Measurements from ENCODE around the gene HMGB3.
A peak's percentile ranks its signal among the peaks of the same experiment; 100 is the strongest.

HMGB3 gene

DNA sequence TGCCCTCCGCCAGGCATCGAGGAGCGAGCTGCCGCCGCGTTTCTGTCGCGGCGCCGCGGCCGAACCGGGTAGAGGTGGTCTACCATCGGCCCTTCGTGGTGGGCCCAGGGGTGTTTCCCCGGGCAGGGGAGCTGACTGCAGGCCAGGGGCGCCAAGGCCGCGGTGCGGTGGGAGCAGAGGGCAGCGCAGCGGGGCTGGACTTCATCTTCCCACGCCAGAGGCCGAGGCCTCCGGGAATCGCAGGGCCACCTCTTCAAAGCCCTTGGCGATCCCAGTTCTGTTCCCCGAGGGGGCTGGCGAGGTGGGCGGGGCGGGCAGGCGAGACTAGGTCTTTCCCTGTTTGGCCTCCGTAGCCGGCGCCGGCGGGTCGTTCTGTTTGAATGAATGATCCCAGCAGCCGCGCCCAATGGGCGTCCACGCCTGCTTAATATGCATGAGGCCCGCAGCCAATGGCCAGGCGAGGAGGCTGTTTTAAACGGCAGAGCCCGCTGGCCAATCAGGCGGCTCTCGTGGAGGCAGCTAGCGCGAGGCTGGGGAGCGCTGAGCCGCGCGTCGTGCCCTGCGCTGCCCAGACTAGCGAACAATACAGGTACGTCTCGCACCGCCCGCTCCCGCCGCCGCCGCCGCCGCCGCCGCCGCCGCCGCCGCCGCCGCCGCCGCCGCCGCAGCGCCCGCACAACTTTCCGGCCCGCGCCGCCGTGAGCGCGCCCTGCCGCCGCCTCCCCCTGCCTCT lies at the start of gene HMGB3:
Gene HMGB3 (plus strand): TSS at position 548 of the 733 bp plus-strand sequence. CDS start 2,265 bp downstream, outside the sequence.
- H3K4me3 ChIP-seq (ENCODE audit: low read length), result peak within 1 kb of the TSS; percentile 56
- peak; percentile 94 for DNase-seq (ENCODE audit: low read depth)
- TF ChIP-seq, protein P1, sequence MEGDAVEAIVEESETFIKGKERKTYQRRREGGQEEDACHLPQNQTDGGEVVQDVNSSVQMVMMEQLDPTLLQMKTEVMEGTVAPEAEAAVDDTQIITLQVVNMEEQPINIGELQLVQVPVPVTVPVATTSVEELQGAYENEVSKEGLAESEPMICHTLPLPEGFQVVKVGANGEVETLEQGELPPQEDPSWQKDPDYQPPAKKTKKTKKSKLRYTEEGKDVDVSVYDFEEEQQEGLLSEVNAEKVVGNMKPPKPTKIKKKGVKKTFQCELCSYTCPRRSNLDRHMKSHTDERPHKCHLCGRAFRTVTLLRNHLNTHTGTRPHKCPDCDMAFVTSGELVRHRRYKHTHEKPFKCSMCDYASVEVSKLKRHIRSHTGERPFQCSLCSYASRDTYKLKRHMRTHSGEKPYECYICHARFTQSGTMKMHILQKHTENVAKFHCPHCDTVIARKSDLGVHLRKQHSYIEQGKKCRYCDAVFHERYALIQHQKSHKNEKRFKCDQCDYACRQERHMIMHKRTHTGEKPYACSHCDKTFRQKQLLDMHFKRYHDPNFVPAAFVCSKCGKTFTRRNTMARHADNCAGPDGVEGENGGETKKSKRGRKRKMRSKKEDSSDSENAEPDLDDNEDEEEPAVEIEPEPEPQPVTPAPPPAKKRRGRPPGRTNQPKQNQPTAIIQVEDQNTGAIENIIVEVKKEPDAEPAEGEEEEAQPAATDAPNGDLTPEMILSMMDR (IDR thresholded peaks at IDR 0.05; ENCODE audit: insufficient read depth, low read depth, low read length, missing control alignments), result no peak

DNA sequence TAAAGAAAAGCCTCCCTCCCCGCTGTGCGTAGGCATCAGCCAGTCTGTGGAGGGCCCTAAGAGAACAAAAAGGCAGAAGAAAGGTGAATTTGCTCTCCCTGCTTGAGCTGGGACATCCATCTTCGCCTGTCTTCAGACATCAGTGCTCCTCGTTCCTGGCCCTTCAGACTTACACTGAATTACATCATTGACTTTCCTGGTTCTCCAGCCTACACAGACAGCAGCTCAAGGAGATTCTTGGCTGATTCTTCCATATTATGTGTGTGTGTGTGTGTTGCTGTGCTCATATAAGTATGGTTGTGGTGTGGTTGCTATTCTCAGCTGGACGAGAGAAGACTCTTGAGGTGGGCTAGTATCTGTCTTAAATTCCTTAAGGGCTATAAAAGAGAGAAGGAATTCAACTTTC lies 49.2 kb upstream of the HMGB3 start:
- no peak overlapping the region for H3K4me3 ChIP-seq (ENCODE audit: low read length)
- TF ChIP-seq, protein P1 (IDR thresholded peaks at IDR 0.05; ENCODE audit: insufficient read depth, low read depth, low read length, missing control alignments), result no peak
- no peak for DNase-seq (ENCODE audit: low read depth)

DNA sequence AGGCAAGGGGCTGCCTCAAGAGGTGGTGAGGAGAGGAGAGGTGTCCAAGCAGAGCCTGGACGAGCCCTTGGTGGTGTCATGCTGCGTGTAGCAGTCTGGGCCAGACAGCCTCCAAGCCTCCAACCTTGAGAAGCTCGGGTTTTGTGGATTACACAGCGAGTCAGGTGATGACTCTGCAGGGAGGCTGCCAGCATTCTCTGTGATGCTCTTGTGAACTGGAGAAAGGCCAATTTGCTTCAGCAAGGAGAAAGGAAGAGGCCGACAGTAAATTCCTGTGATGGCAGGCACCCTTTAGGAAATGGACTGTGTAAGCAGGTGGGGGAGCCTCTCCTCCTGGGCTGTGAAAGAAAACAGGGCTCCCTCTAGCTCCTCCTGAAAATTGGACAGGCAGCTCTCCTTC lies 48.7 kb upstream of the HMGB3 start:
- DNase-seq (ENCODE audit: low read depth), result peak; percentile 30
- no peak overlapping the region for H3K4me3 ChIP-seq (ENCODE audit: low read length)

DNA sequence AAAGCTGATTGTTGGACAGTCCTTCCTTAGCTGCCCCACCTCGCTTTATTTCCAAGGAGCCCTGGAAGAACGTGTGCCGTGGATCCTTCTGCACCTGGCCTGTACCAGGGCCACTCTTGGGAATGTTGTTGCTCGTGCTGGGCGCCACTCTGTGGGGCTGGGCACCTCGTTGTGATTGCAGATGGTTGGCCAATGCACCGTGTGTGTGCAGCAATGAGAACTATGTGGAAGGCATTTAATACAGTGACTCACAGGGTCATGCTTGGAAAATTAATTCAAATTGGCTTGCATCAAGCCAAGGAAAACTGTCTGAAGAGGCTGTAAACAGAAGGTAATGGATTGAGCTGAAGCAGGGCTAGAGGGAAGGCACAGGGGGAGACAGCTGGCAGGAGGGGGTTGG lies 47.7 kb upstream of the HMGB3 start:
- DNase-seq (ENCODE audit: low read depth), result peak; percentile 39
- TF ChIP-seq, protein P1 (IDR thresholded peaks at IDR 0.05; ENCODE audit: insufficient read depth, low read depth, low read length, missing control alignments), result no peak
- no peak overlapping the region for H3K4me3 ChIP-seq (ENCODE audit: low read length)

More for the DNA sequence above, 48.7 kb upstream of the HMGB3 start:
- TF ChIP-seq, protein P1 (IDR thresholded peaks at IDR 0.05; ENCODE audit: insufficient read depth, low read depth, low read length, missing control alignments), result no peak

GRCh38 chrX:150936556-150936955 lies 46.6 kb upstream of the HMGB3 start:
- no peak for DNase-seq (ENCODE audit: low read depth)
- TF ChIP-seq, protein P1 (IDR thresholded peaks at IDR 0.05; ENCODE audit: insufficient read depth, low read depth, low read length, missing control alignments), result no peak

DNA sequence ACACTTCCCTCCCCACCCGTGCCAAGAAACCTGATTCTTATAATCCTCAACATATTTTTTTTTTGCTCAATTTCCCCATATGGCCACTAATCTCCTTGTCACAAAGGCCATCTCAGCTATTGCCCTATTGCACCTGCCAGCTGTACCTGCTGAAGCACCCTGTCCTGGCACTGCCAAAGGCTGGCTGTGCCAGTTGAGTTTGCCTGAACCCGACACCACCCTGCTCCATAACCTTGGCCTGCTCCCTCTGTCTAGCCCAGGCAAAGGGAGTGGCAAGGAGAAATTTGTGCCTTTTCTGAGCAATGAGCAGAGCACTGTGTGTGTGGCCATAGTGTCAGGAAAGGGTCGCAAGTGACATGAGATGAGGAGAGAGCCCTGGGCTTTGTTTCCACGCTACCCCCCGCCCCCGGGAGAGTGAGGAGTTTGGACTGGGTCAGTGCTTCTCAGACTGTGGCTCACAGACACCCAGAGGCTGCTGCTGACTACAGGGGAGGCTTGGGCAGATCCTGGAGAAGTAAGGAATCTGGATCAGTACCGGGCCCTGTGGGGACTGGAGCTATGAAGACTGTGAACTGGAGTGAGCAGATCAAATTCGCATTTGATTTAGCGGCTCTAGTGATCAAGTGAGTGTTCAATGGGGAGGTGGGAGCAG lies 42.2 kb upstream of the HMGB3 start:
- TF ChIP-seq, protein P1 (IDR thresholded peaks at IDR 0.05; ENCODE audit: insufficient read depth, low read depth, low read length, missing control alignments), result no peak
- no peak for DNase-seq (ENCODE audit: low read depth)
- no peak overlapping the region for H3K4me3 ChIP-seq (ENCODE audit: low read length)

More at GRCh38 chrX:150936556-150936955, 46.6 kb upstream of the HMGB3 start:
- no peak overlapping the region for H3K4me3 ChIP-seq (ENCODE audit: low read length)

Data from epithelial cell of esophagus (primary cell).